ENCODE data around the gene KCNJ1.

Gene KCNJ1

GRCh38 chr11:128790196-128790595 is 76.9 kb downstream of the KCNJ1 start:
- in situ Hi-C loops (cut with MboI; ENCODE audit: low sequenced_read_pairs), result no loop called here

- in situ Hi-C loops (cut with MboI; ENCODE audit: low sequenced_read_pairs), result no loop called here
These were observed 77.5 kb downstream of the KCNJ1 start for GRCh38 chr11:128789497-128790150.

Data from HL-60/S4 treated with retinoic acid at 250 ng/mL for 4 days and 3 days (cell line).